Bronchial epithelial cell (primary cell): ENCODE results near the gene PTPRN2. TPM values are rescaled to one million over a fixed set of nuclear protein-coding genes. Genes with fewer than 3 reads are reported as not detected.

Experiments used
- DNase-seq: peaks from one replicate; pipeline ENCODE4 v3.0.0-alpha.2; 2010; ENCODE audit warnings: low read depth
- FAIRE-seq: peaks from 2 replicates; lab custom pipeline; 2011; peaks lifted over from hg19 to GRCh38; lab: Jason Lieb, UNC
- H3K27me3 ChIP-seq: 2 replicates; pipeline ENCODE4 v1.5.1; 2011; ENCODE audit warnings: low read length; ENCODE audit not compliant: control insufficient read depth, insufficient read depth
- H3K36me3 ChIP-seq: 2 replicates; pipeline ENCODE4 v1.5.1; 2011; ENCODE audit warnings: low read length; ENCODE audit not compliant: control insufficient read depth, insufficient read depth
- H3K4me3 ChIP-seq: 2 replicates; pipeline ENCODE4 v1.5.1; 2011; ENCODE audit warnings: mild to moderate bottlenecking, low read depth, low read length, control low read depth
- CTCF ChIP-seq: IDR thresholded peaks from 2 replicates; pipeline ENCODE4 v1.5.1; 2011; ENCODE audit warnings: mild to moderate bottlenecking, moderate library complexity, low read length, control low read depth, inconsistent platforms; ENCODE audit not compliant: insufficient read depth, severe bottlenecking
- total RNA-seq: library from RNA; depleted of rRNA; stranded (reverse); fragments of >200 nt; gene quantifications from 2 replicates; pipeline ENCODE4 v1.2.1, GENCODE V29; 2014

PTPRN2 gene
- total RNA-seq, 1 donor from 2014 or later: 1.1 TPM

GRCh38 chr7:157961731-157962457 is 625.7 kb downstream of the PTPRN2 start:
- Histone ChIP-seq H3K36me3 (no peaks in the 10 kb centered on the region), H3K4me3 (no peak overlapping the region), H3K27me3 (no peaks in the 10 kb centered on the region)
- no peak for DNase-seq
- no peak for TF ChIP-seq CTCF
- no peak for FAIRE-seq

GRCh38 chr7:157955348-157955999 is 632.1 kb downstream of the PTPRN2 start:
- Histone ChIP-seq H3K27me3 (no peaks in the 10 kb centered on the region), H3K4me3 (no peak overlapping the region), H3K36me3 (no peaks in the 10 kb centered on the region)
- DNase-seq: no peak
- no peak for TF ChIP-seq CTCF
- no peak for FAIRE-seq

GRCh38 chr7:157954901-157955300 is 632.7 kb downstream of the PTPRN2 start:
- Histone ChIP-seq H3K36me3 (no peaks in the 10 kb centered on the region), H3K4me3 (no peak overlapping the region), H3K27me3 (no peaks in the 10 kb centered on the region)
- TF ChIP-seq CTCF: no peak
- DNase-seq (no peak), FAIRE-seq (no peak)

GRCh38 chr7:157952841-157953645 is 634.6 kb downstream of the PTPRN2 start:
- Histone ChIP-seq H3K36me3 (no peaks in the 10 kb centered on the region), H3K4me3 (no peak overlapping the region), H3K27me3 (no peaks in the 10 kb centered on the region)
- no peak for FAIRE-seq
- TF ChIP-seq CTCF: no peak
- DNase-seq: no peak

- no peak for TF ChIP-seq CTCF
- no peaks in the 10 kb centered on the region for H3K27me3 ChIP-seq
- no peak overlapping the region for H3K4me3 ChIP-seq
- DNase-seq (no peak), FAIRE-seq (no peak)
- H3K36me3 ChIP-seq: no peaks in the 10 kb centered on the region
Observed at GRCh38 chr7:157952050-157952667, 635.5 kb downstream of the PTPRN2 start.
